ENCODE results near the gene OLA1.

Gene OLA1

GRCh38 chr2:174025271-174026121 is 222.8 kb downstream of the OLA1 start:
- CTCF ChIA-PET: no interaction called here
- no peak overlapping the region for H3K27ac Mint-ChIP-seq
- H3K36me3 Mint-ChIP-seq: no peaks in the 10 kb centered on the region
- no peak for DNase-seq
- H3K4me3 Mint-ChIP-seq: no peak overlapping the region
- no peaks in the 10 kb centered on the region for H3K9me3 Mint-ChIP-seq
- H3K27me3 Mint-ChIP-seq: no peaks in the 10 kb centered on the region
- no peaks in the 10 kb centered on the region for H3K4me1 Mint-ChIP-seq

- Mint-ChIP-seq H3K4me3 (no peak overlapping the region), H3K27me3 (no peaks in the 10 kb centered on the region), H3K36me3 (no peaks in the 10 kb centered on the region), H3K27ac (no peak overlapping the region), H3K9me3 (no peaks in the 10 kb centered on the region), H3K4me1 (no peaks in the 10 kb centered on the region)
- CTCF ChIA-PET: no interaction called here
- no peak for DNase-seq
Measured at GRCh38 chr2:174024524-174025270, 223.6 kb downstream of the OLA1 start.

- DNase-seq: no peak
- H3K27ac Mint-ChIP-seq: no peak overlapping the region
- H3K9me3 Mint-ChIP-seq: no peaks in the 10 kb centered on the region
- CTCF ChIA-PET: no interaction called here
- peaks cover 3% of the 10 kb centered on the region for H3K27me3 Mint-ChIP-seq
- H3K4me3 Mint-ChIP-seq: no peak overlapping the region
- no peaks in the 10 kb centered on the region for H3K36me3 Mint-ChIP-seq
- H3K4me1 Mint-ChIP-seq: no peaks in the 10 kb centered on the region
Measured at GRCh38 chr2:174023591-174024523, 224.5 kb downstream of the OLA1 start.

Data from activated naive CD4-positive, alpha-beta T cell treated with anti-CD3 and anti-CD28 coated beads, Interleukin-2, amount 10 ng/mL, durations not matched to agents 7 days and 5 days (primary cell).